WTC11 (cell line): Measurements from ENCODE around the gene RADIL. TPM values are rescaled to one million over a fixed set of nuclear protein-coding genes. Genes with fewer than 3 reads are reported as not detected.

Experiments used
- ATAC-seq: fragments of 200-7000 bp; cut with Tn5 transposase; 2 replicates; pipeline ENCODE4 v1.10.0; 2021; ENCODE audit warnings: mild to moderate bottlenecking, moderate library complexity
- CTCF ChIA-PET: fragments of 300-600 bp; sonication (Branson Sonifier 250); formaldehyde crosslinking; loops from one replicate; lab custom pipeline; 2021; ENCODE audit warnings: antibody characterized with exemption; lab: Charles Lee
- POLR2A ChIA-PET: fragments of 350-600 bp; sonication (Branson Sonifier 250); formaldehyde crosslinking; loops from one replicate; lab custom pipeline; 2021; ENCODE audit warnings: antibody characterized with exemption; lab: Charles Lee
- DNase-seq: peaks from one replicate; pipeline ENCODE4 v3.0.0; 2021; ENCODE audit warnings: low spot score
- H3K27ac Mint-ChIP-seq: 2 replicates; pipeline ENCODE4 v1.8.0; 2021; ENCODE audit warnings: mixed read lengths
- H3K27me3 Mint-ChIP-seq: 2 replicates; pipeline ENCODE4 v1.8.0; 2021; ENCODE audit warnings: low read depth, mild to moderate bottlenecking, moderate library complexity, mixed read lengths
- H3K36me3 Mint-ChIP-seq: 2 replicates; pipeline ENCODE4 v1.8.0; 2021; ENCODE audit warnings: mixed read lengths
- H3K4me1 Mint-ChIP-seq: 2 replicates; pipeline ENCODE4 v1.8.0; 2022; ENCODE audit warnings: mixed read lengths
- H3K4me3 Mint-ChIP-seq: 2 replicates; pipeline ENCODE4 v1.8.0; 2021; ENCODE audit warnings: mild to moderate bottlenecking, moderate library complexity, mixed read lengths
- H3K9me3 Mint-ChIP-seq: 2 replicates; pipeline ENCODE4 v1.8.0; 2021; ENCODE audit warnings: mixed read lengths
- AR ChIP-seq: fragments of 250-450 bp; sonication (Bioruptor Pico); IDR thresholded peaks from 2 replicates; pipeline ENCODE4 v1.9.0; 2021; ENCODE audit warnings: mild to moderate bottlenecking
- ATF1 ChIP-seq: sonication (generic); formaldehyde crosslinking; IDR thresholded peaks from 2 replicates; pipeline ENCODE4 v1.8.1; 2023; ENCODE audit warnings: mild to moderate bottlenecking, moderate library complexity, missing genetic modification reagents
- CBFB ChIP-seq: sonication (generic); formaldehyde crosslinking; IDR thresholded peaks from 2 replicates; pipeline ENCODE4 v1.8.1; 2022; ENCODE audit warnings: mild to moderate bottlenecking, low read depth, missing genetic modification reagents
- GTF2I ChIP-seq: fragments of 250-450 bp; sonication (Bioruptor Pico); conservative IDR thresholded peaks from 2 replicates; pipeline ENCODE4 v1.4.0; 2021; ENCODE audit warnings: mild to moderate bottlenecking
- KAT7 ChIP-seq: sonication (generic); formaldehyde crosslinking; IDR thresholded peaks from 2 replicates; pipeline ENCODE4 v1.8.1; 2023; ENCODE audit warnings: missing genetic modification reagents, mild to moderate bottlenecking, borderline replicate concordance
- NFATC4 ChIP-seq: fragments of 250-450 bp; sonication (Bioruptor Pico); IDR thresholded peaks from 2 replicates; pipeline ENCODE4 v1.9.0; 2021; ENCODE audit warnings: mild to moderate bottlenecking
- NR1H2 ChIP-seq: sonication (generic); formaldehyde crosslinking; IDR thresholded peaks from 2 replicates; pipeline ENCODE4 v1.9.0; 2021; ENCODE audit warnings: mild to moderate bottlenecking, moderate library complexity, missing genetic modification reagents
- OVOL2 ChIP-seq: fragments of 250-450 bp; sonication (Bioruptor Pico); IDR thresholded peaks from 2 replicates; pipeline ENCODE4 v1.9.0; 2021; ENCODE audit warnings: mild to moderate bottlenecking, borderline replicate concordance
- RORB ChIP-seq: fragments of 250-450 bp; sonication (Bioruptor Pico); IDR thresholded peaks from 2 replicates; pipeline ENCODE4 v1.9.0; 2021; ENCODE audit warnings: mild to moderate bottlenecking
- SMAD4 ChIP-seq: sonication (generic); formaldehyde crosslinking; IDR thresholded peaks from 2 replicates; pipeline ENCODE4 v1.8.0; 2022; ENCODE audit warnings: mild to moderate bottlenecking, missing genetic modification reagents
- TP53 ChIP-seq: sonication (generic); formaldehyde crosslinking; IDR thresholded peaks from 2 replicates; pipeline ENCODE4 v1.8.1; 2023; ENCODE audit warnings: mild to moderate bottlenecking, missing genetic modification reagents
- USF1 ChIP-seq: sonication (generic); formaldehyde crosslinking; IDR thresholded peaks from 2 replicates; pipeline ENCODE4 v1.8.0; 2022; ENCODE audit warnings: mild to moderate bottlenecking, missing genetic modification reagents
- ZBTB43 ChIP-seq: sonication (generic); formaldehyde crosslinking; IDR thresholded peaks from 2 replicates; pipeline ENCODE4 v1.8.1; 2023; ENCODE audit warnings: mild to moderate bottlenecking, missing genetic modification reagents
- ZNF138 ChIP-seq: sonication (generic); formaldehyde crosslinking; conservative IDR thresholded peaks from 2 replicates; pipeline ENCODE4 v1.8.1; 2022; ENCODE audit warnings: mild to moderate bottlenecking, moderate library complexity, missing genetic modification reagents
- ZNF219 ChIP-seq: sonication (generic); formaldehyde crosslinking; IDR thresholded peaks from 2 replicates; pipeline ENCODE4 v1.8.0; 2023; ENCODE audit warnings: missing genetic modification reagents, mild to moderate bottlenecking, borderline replicate concordance
- ZNF263 ChIP-seq: sonication (generic); formaldehyde crosslinking; IDR thresholded peaks from 2 replicates; pipeline ENCODE4 v1.8.1; 2022; ENCODE audit warnings: low read depth, mild to moderate bottlenecking, moderate library complexity, missing genetic modification reagents
- ZNF317 ChIP-seq: sonication (generic); formaldehyde crosslinking; IDR thresholded peaks from 2 replicates; pipeline ENCODE4 v1.8.1; 2023; ENCODE audit warnings: low read depth, mild to moderate bottlenecking, moderate library complexity, missing genetic modification reagents, borderline replicate concordance
- ZNF423 ChIP-seq: fragments of 250-450 bp; sonication (Bioruptor Pico); IDR thresholded peaks from 2 replicates; pipeline ENCODE4 v2.1.2; 2022; ENCODE audit warnings: mild to moderate bottlenecking, moderate library complexity
- ZNF532 ChIP-seq: fragments of 250-450 bp; sonication (Bioruptor Pico); IDR thresholded peaks from 2 replicates; pipeline ENCODE4 v1.9.0; 2021; ENCODE audit warnings: mild to moderate bottlenecking, borderline replicate concordance
- total RNA-seq: library from RNA; stranded (reverse); gene quantifications from 3 replicates; pipeline ENCODE4 v1.2.3, GENCODE V29; 2021
- TF ChIP-seq, protein P1 (sequence below): fragments of 250-450 bp; sonication (Bioruptor Pico); conservative IDR thresholded peaks from 2 replicates; pipeline ENCODE4 v1.9.0; 2021; ENCODE audit warnings: mild to moderate bottlenecking
- TF ChIP-seq, protein P2 (sequence below): sonication (generic); formaldehyde crosslinking; IDR thresholded peaks from 2 replicates; pipeline ENCODE4 v1.8.1; 2023; ENCODE audit warnings: mild to moderate bottlenecking, missing genetic modification reagents

The RADIL gene
- total RNA-seq, 1 experiment from 2014 or later = 11.1 TPM

GRCh38 chr7:4833691-4834600 is 49.6 kb downstream of the RADIL start:
- no peaks in the 10 kb centered on the region for H3K36me3 Mint-ChIP-seq
- H3K4me1 Mint-ChIP-seq = peaks cover 7% of the 10 kb centered on the region
- ATAC-seq (no peak), DNase-seq (no peak)
- no peaks in the 10 kb centered on the region for H3K27me3 Mint-ChIP-seq
- TF ChIP-seq ATF1 (CRISPR knock-in tag) (no peak), ZNF423 (CRISPR knock-in tag) (no peak), NFATC4 (CRISPR knock-in tag) (no peak), ZNF263 (CRISPR knock-in tag) (no peak), ZNF219 (CRISPR knock-in tag) (no peak), ZNF138 (CRISPR knock-in tag) (no peak), RORB (no peak), ZNF317 (CRISPR knock-in tag) (no peak), USF1 (CRISPR knock-in tag) (no peak), OVOL2 (CRISPR knock-in tag) (no peak), ZBTB43 (no peak), GTF2I (no peak), ZNF532 (CRISPR knock-in tag) (no peak), SMAD4 (CRISPR knock-in tag) (no peak)
- TF ChIP-seq, protein P1, sequence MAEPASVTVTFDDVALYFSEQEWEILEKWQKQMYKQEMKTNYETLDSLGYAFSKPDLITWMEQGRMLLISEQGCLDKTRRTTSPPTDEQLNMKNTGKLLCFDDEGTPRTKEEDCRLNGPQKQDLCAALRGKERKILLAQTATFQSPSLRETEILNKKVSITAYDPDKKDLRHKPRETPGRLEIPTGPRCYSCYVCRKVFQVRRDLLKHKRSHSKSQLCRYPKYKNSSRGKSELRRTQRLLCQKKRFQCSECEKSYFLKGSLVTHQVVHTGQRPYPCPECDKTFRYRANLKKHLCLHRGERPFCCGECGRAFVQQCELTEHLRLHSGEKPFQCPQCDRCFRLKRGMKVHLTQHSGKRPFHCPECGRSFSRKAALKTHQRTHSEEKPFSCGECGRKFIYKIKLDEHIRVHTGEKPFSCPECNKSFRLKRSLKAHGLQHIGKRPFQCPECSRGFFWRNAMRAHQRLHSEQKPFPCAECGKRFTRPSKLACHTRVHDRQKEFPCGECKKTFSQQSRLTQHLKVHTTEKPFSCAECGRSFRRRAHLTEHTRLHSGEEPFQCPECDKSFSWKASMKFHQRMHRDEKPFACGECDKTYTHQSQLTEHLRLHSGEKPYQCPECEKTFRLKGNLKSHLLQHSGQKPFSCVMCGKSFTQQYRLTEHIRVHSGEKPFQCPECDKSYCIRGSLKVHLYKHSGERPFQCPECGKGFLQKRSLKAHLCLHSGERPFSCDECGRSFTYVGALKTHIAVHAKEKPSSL (CRISPR knock-in tag) = no peak
- no peak overlapping the region for H3K27ac Mint-ChIP-seq
- ChIA-PET POLR2A (interaction anchor here (0.5 kb wide), 1 partner anchor 11 kb away, joined by 6 read pairs; no protein-coding TSS in a partner anchor), CTCF (interaction anchor here (1.0 to 5.7 kb wide), 3 partner anchors 12 to 247 kb away, joined by 3 to 83 read pairs (median 6); partner anchors contain the start of gene RADIL)
- no peaks in the 10 kb centered on the region for H3K9me3 Mint-ChIP-seq
- no peak overlapping the region for H3K4me3 Mint-ChIP-seq

DNA sequence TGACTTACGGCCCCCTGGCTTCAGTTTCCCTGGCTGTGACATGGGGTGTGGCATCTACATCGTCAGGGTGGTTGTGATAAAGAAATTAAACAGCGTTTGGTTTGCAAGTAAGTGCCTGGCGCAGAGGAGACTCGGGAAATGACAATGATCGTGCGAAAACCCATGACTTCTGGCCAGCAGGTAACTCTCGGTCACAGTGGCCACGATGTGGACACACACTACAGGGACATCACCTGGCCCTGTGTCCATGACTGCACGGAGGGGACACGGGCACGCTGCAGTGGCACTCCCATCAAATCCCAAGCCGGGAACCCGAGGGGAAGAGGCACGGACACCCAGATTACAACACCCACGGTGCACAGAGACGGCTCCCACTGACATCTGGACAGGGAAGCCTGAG is 50.3 kb downstream of the RADIL start:
- Mint-ChIP-seq H3K9me3 (no peaks in the 10 kb centered on the region), H3K27me3 (no peaks in the 10 kb centered on the region), H3K36me3 (no peaks in the 10 kb centered on the region), H3K4me3 (no peak overlapping the region), H3K4me1 (peaks cover 7% of the 10 kb centered on the region), H3K27ac (no peak overlapping the region)
- no peak for ATAC-seq
- DNase-seq = no peak
- POLR2A ChIA-PET = interaction anchor here (0.5 kb wide), 1 partner anchor 10 kb away, joined by 6 read pairs; no protein-coding TSS in a partner anchor
- CTCF ChIA-PET = interaction anchor here (1.0 to 5.7 kb wide), 3 partner anchors 13 to 248 kb away, joined by 3 to 83 read pairs (median 6); partner anchors contain the start of gene RADIL
- no peak for TF ChIP-seq NR1H2 (CRISPR knock-in tag)
- no peak for TF ChIP-seq CBFB (CRISPR knock-in tag)
- no peak for TF ChIP-seq TP53 (CRISPR knock-in tag)
- TF ChIP-seq, protein P2, sequence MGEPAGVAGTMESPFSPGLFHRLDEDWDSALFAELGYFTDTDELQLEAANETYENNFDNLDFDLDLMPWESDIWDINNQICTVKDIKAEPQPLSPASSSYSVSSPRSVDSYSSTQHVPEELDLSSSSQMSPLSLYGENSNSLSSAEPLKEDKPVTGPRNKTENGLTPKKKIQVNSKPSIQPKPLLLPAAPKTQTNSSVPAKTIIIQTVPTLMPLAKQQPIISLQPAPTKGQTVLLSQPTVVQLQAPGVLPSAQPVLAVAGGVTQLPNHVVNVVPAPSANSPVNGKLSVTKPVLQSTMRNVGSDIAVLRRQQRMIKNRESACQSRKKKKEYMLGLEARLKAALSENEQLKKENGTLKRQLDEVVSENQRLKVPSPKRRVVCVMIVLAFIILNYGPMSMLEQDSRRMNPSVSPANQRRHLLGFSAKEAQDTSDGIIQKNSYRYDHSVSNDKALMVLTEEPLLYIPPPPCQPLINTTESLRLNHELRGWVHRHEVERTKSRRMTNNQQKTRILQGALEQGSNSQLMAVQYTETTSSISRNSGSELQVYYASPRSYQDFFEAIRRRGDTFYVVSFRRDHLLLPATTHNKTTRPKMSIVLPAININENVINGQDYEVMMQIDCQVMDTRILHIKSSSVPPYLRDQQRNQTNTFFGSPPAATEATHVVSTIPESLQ (CRISPR knock-in tag) = no peak
- TF ChIP-seq AR (CRISPR knock-in tag) = no peak
- TF ChIP-seq KAT7 (CRISPR knock-in tag) = no peak
